T-cell (primary cell): Measurements from ENCODE around the gene PCBP3. TPM values are rescaled to one million over a fixed set of nuclear protein-coding genes. Genes with fewer than 3 reads are reported as not detected.
"Not testable (repeated sequence)": the region's sequence is repeated elsewhere in the genome, so short reads cannot be mapped to it uniquely, and the experiment has no call there.

Source experiments
- ATAC-seq, 4 experiments: fragments of 200-7000 bp in 3 of 4; fragments of 150-1000 bp in 1 of 4; cut with Tn5 transposase; replicated peaks in 1 of 4; 1 replicate in 3 of 4; 2 replicates in 1 of 4; pipeline ENCODE4 v1.10.0; 2021; ENCODE audit warnings: moderate library complexity in 3 of 4, mild to moderate bottlenecking in 2 of 4, moderate number of reproducible peaks in 1 of 4
- CTCF ChIA-PET, 2 donors: fragments of 300-600 bp; sonication (Branson Sonifier 250); formaldehyde crosslinking; loops; one replicate each; lab custom pipeline; 2022; ENCODE audit warnings: antibody characterized with exemption in 2 of 2; lab: Charles Lee
- POLR2A ChIA-PET, 2 donors: fragments of 300-600 bp; sonication (Branson Sonifier 250); formaldehyde crosslinking; loops; one replicate each; lab custom pipeline; 2022; ENCODE audit warnings: antibody characterized with exemption in 2 of 2; lab: Charles Lee
- DNase-seq, 35 experiments: peaks; one replicate each; pipeline versions ENCODE4 v3.0.0 to v3.0.0-alpha.2; 2013 to 2023
- H3K27ac ChIP-seq: one replicate; pipeline ENCODE4 v1.5.1; 2013; ENCODE audit warnings: low read length
- H3K27me3 ChIP-seq, 2 experiments: replicated peaks in 1 of 2; 1 replicate in 1 of 2; 2 replicates in 1 of 2; pipeline versions ENCODE4 v1.6.1 to v1.7.0; 2013; ENCODE audit warnings: low read length in 1 of 2, mixed read lengths in 1 of 2; ENCODE audit not compliant: control insufficient read depth in 2 of 2, insufficient read depth in 2 of 2; ENCODE audit errors: extremely low read depth in 1 of 2
- H3K36me3 ChIP-seq, 2 donors: 1 replicate in 1 of 2; 2 replicates in 1 of 2; pipeline versions ENCODE4 v1.6.1 to v1.7.0; 2013; ENCODE audit warnings: low read length in 1 of 2; ENCODE audit not compliant: control insufficient read depth in 2 of 2, insufficient read depth in 1 of 2; ENCODE audit errors: extremely low read depth in 1 of 2
- H3K4me1 ChIP-seq, 2 experiments: 1 replicate in 1 of 2; 2 replicates in 1 of 2; pipeline versions ENCODE4 v1.6.1 to v1.7.0; 2013; ENCODE audit warnings: low read length in 2 of 2, mixed read lengths in 1 of 2; ENCODE audit not compliant: insufficient read depth in 2 of 2, control insufficient read depth in 1 of 2; ENCODE audit errors: extremely low read depth in 1 of 2
- H3K4me3 ChIP-seq, 2 donors: 1 replicate in 1 of 2; 2 replicates in 1 of 2; pipeline versions ENCODE4 v1.5.1 to v1.7.0; 2013; ENCODE audit warnings: mild to moderate bottlenecking in 2 of 2, low read length in 1 of 2, moderate library complexity in 1 of 2; ENCODE audit not compliant: control insufficient read depth in 1 of 2; ENCODE audit errors: extremely low read depth in 1 of 2
- H3K9me3 ChIP-seq: 2 replicates; pipeline ENCODE4 v1.7.0; 2013
- H3K27ac Mint-ChIP-seq, 2 donors: one replicate each; pipeline ENCODE4 v1.8.0; 2020 to 2021; ENCODE audit warnings: mild to moderate bottlenecking in 2 of 2, mixed read lengths in 2 of 2
- H3K27me3 Mint-ChIP-seq, 2 donors: one replicate each; pipeline ENCODE4 v1.8.0; 2021 to 2022; ENCODE audit warnings: mixed read lengths in 2 of 2
- H3K36me3 Mint-ChIP-seq: one replicate; pipeline ENCODE4 v1.8.0; 2021; ENCODE audit warnings: mixed read lengths
- H3K4me1 Mint-ChIP-seq, 3 donors: one replicate each; pipeline ENCODE4 v1.8.0; 2020 to 2022; ENCODE audit warnings: mixed read lengths in 3 of 3, mild to moderate bottlenecking in 1 of 3
- H3K4me3 Mint-ChIP-seq, 3 donors: one replicate each; pipeline ENCODE4 v1.8.0; 2020 to 2022; ENCODE audit warnings: mild to moderate bottlenecking in 3 of 3, mixed read lengths in 3 of 3, moderate library complexity in 3 of 3
- H3K9me3 Mint-ChIP-seq, 3 donors: one replicate each; pipeline ENCODE4 v1.8.0; 2020 to 2022; ENCODE audit warnings: mixed read lengths in 3 of 3
- WGBS: methylation state at CpG from one replicate; pipeline ENCODE4 v1.1.5; 2013; ENCODE audit warnings: missing lambda C conversion rate; ENCODE audit not compliant: insufficient coverage; 5-methylcytosine and 5-hydroxymethylcytosine counted together
- total RNA-seq, 35 experiments: library from RNA in 6 of 35; stranded (reverse) in 6 of 35; fragments of 120-200 nt in 1 of 35; gene quantifications; one replicate each; pipeline versions ENCODE4 v1.2.1 to v1.2.4 and lab custom pipeline; 2013 to 2026

The PCBP3 gene
- total RNA-seq, 5 donors from 2014 or later (not counting 1 experiment from before 2014, with no cell fraction given), result 1.5 to 4.2 (median 2.8) TPM

DNA sequence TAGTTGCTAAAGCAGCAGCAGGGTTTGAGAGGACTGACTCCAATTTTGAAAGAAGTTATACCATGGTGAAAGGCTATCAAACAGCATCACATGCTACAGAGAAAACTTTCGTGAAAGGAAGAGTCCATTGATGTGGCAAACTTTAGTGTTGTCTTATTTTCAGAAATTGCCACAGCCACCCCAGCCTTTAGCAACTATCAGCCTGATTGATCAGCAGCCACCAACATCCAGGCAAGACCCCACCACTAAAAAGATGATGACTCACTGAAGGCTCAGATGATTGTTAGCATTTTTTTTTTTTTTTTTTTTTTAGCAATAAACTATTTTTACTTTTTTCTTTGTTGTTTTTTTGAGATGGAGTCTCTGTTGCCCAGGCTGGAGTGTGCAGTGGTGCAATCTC, 35.3 kb downstream of the PCBP3 start:
- H3K4me1 Mint-ChIP-seq, result not testable (repeated sequence)

DNA sequence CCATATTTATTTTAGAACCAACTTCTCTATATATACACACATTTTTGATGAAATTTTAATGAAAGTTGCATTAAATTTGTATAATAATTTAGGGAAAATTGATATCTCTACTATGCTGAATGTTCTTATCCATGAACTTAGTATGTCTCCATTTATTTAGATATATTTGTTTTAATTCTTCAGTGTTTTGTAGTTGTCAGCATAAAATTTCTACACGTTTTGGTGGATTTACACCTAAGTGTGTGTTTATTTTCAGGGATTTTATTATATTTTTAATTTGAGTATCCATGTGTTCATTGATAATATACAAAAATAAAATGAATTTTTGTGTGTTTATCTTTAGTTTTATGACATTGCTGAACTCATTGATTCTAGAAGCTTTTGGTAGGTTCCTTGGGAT, 36.7 kb downstream of the PCBP3 start:
- no CpG with 5 or more reads among the region's 1 CpG for WGBS
- H3K36me3 Mint-ChIP-seq, result no peaks in the 10 kb centered on the region
- H3K27me3 Mint-ChIP-seq, result peaks cover 4 to 15% of the 10 kb centered on the region in 2 donors
- H3K27me3 ChIP-seq, result no peaks in the 10 kb centered on the region
- H3K9me3 Mint-ChIP-seq, result no peaks in the 10 kb centered on the region
- peaks cover 0 to 2% (median 0%) of the 10 kb centered on the region in 3 donors for H3K4me1 Mint-ChIP-seq
- no peak overlapping the region for H3K27ac ChIP-seq
- no peak for ATAC-seq
- H3K4me1 ChIP-seq, result no peaks in the 10 kb centered on the region
- ChIA-PET CTCF (no interaction called here), POLR2A (no interaction called here)
- H3K9me3 ChIP-seq, result no peaks in the 10 kb centered on the region
- DNase-seq, result no peak
- H3K4me3 ChIP-seq, result no peak overlapping the region
- H3K36me3 ChIP-seq, result no peaks in the 10 kb centered on the region
- no peak overlapping the region for H3K27ac Mint-ChIP-seq
- H3K4me3 Mint-ChIP-seq, result no peak overlapping the region

More for the DNA sequence above, 35.3 kb downstream of the PCBP3 start:
- H3K27me3 Mint-ChIP-seq, result peaks cover 4 to 13% of the 10 kb centered on the region in 2 donors
- H3K36me3 ChIP-seq, H3K4me1 ChIP-seq, H3K4me3 Mint-ChIP-seq, H3K27ac Mint-ChIP-seq, POLR2A ChIA-PET, H3K4me3 ChIP-seq, H3K27ac ChIP-seq, CTCF ChIA-PET, H3K36me3 Mint-ChIP-seq, H3K9me3 Mint-ChIP-seq, H3K9me3 ChIP-seq, DNase-seq, H3K27me3 ChIP-seq: not testable (repeated sequence)
- no CpG with 5 or more reads among the region's 1 CpG for WGBS
- ATAC-seq, result peak in 1 of 4 experiments; percentile 29

DNA sequence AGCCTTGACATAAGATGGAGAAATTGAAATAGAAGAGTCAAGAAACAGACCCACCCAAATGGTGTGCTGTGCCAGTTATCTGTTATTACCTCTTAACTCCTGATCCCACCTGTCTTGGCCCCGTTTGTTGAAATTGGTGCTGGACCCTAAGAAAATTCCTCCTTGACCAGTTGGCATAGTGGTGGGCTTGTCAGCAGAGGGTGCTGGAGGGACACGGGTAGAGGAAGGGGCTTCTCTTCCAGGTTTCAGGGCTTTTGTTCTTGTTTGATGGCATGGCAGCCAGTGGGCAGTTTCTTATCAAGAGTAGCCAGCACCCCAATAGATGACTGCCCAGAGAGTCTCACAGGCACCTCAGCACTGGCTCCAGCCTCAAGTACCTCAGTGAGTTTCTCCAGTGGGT, 51.6 kb downstream of the PCBP3 start:
- Mint-ChIP-seq H3K27ac (no peak overlapping the region), H3K36me3 (peaks cover 2% of the 10 kb centered on the region), H3K4me3 (no peak overlapping the region), H3K27me3 (no peaks in the 10 kb centered on the region), H3K4me1 (peaks cover 20 to 21% (median 20%) of the 10 kb centered on the region in 3 donors), H3K9me3 (peaks cover 0 to 3% (median 2%) of the 10 kb centered on the region in 3 donors)
- Histone ChIP-seq H3K9me3 (no peaks in the 10 kb centered on the region), H3K4me3 (no peak overlapping the region), H3K36me3 (no peaks in the 10 kb centered on the region), H3K27me3 (no peaks in the 10 kb centered on the region), H3K27ac (no peak overlapping the region), H3K4me1 (peaks cover 2 to 9% of the 10 kb centered on the region in 2 experiments)
- CTCF ChIA-PET, result no interaction called here
- DNase-seq, result no peak
- WGBS, result 60% methylated on average over 1 of the region's 2 CpGs
- ATAC-seq, result no peak
- POLR2A ChIA-PET, result no interaction called here

DNA sequence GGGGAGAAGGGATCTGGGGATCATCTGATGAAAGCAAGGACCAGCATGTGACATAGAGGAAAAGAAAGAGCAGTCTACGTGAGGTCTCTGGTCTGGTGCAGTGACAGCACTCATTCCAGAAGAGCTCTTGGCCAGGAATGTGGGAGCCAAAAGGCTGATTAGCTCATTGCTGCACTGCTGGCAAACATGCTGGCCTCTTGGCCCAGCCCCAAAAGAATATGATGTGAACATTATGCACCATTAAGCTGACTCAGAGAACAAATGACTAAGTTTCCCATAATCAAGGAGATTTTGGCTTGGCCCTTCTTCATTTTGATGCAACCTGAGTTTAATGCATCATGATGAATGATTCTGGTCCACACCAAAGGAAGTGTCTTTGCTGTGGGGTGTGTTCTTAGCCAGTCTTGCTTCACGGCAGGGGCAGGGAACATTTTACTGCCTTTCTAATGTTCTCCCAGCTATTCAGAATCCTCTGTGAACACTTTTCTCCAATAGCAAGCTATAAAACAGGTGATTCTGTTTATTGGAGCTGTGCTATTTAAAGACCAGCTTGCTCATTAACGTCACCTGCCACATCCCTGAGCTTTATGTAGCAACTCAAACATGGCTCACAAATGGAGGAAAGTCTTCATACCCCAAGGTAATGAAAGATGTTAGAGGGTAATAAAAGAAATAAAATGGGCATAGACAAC, 55.1 kb downstream of the PCBP3 start:
- Mint-ChIP-seq H3K9me3 (peaks cover 0 to 3% (median 2%) of the 10 kb centered on the region in 3 donors), H3K36me3 (peaks cover 2% of the 10 kb centered on the region), H3K4me1 (peaks cover 23 to 26% (median 25%) of the 10 kb centered on the region in 3 donors), H3K27me3 (no peaks in the 10 kb centered on the region), H3K27ac (peak overlapping the region in 1 of 2 donors; percentile 52), H3K4me3 (peak overlapping the region in 1 of 3 donors; percentile 35)
- peaks cover 0 to 3% of the 10 kb centered on the region in 2 experiments for H3K27me3 ChIP-seq
- no peaks in the 10 kb centered on the region for H3K9me3 ChIP-seq
- H3K4me1 ChIP-seq, result peaks cover 2 to 9% of the 10 kb centered on the region in 2 experiments
- H3K4me3 ChIP-seq, result no peak overlapping the region
- CTCF ChIA-PET, result no interaction called here
- POLR2A ChIA-PET, result no interaction called here
- DNase-seq, result no peak
- H3K36me3 ChIP-seq, result no peaks in the 10 kb centered on the region
- ATAC-seq, result no peak
- no peak overlapping the region for H3K27ac ChIP-seq
- 85% methylated on average over 1 of the region's 3 CpGs for WGBS

DNA sequence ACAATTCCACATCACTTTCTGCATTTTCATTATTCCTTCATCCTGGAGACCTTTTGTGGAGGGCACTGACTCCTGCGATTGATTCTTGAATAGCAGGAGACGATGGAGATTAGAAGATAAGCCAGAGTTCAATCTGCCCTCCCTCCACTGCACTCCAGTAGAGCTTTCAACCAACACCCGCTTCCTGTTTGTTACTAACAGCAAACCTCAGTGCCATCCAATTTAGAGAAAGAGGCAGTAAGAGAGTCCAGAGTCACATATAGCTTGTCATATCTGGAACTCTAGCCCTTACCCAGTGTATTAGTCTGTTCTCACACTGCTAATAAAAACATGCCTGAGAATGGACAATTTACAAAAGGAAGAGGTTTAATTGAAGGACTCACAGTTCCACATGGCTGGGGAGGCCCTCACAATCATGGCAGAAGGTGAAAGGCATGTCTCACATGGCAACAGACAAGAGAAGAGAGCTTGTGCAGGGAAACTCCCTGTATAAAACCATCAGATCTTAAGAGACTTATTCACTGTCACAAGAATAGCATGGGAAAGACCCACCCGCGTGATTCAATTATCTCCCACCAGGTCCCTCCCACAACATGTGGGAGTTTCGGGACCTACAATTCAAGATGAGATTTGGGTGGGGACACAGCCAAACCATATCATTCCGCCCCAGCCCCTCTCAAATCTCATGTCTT, 55.9 kb downstream of the PCBP3 start:
- no peaks in the 10 kb centered on the region for H3K9me3 ChIP-seq
- Mint-ChIP-seq H3K36me3 (peaks cover 2% of the 10 kb centered on the region), H3K9me3 (peaks cover 0 to 3% (median 2%) of the 10 kb centered on the region in 3 donors), H3K27me3 (no peaks in the 10 kb centered on the region), H3K4me1 (peaks cover 23 to 26% (median 25%) of the 10 kb centered on the region in 3 donors), H3K27ac (peak overlapping the region; percentile 37 to 52), H3K4me3 (peak overlapping the region in 1 of 3 donors; percentile 35)
- no peak overlapping the region for H3K27ac ChIP-seq
- H3K36me3 ChIP-seq, result no peaks in the 10 kb centered on the region
- POLR2A ChIA-PET, result interaction anchor here in 1 of 2 donors (0.5 kb wide), 1 partner anchor 38 kb away, joined by 5 read pairs; no protein-coding TSS in a partner anchor
- WGBS, result no CpG with 5 or more reads among the region's 7 CpGs
- no peak overlapping the region for H3K4me3 ChIP-seq
- ATAC-seq, result peak; percentile 83 to 94 (median 89)
- peaks cover 2 to 9% of the 10 kb centered on the region in 2 experiments for H3K4me1 ChIP-seq
- H3K27me3 ChIP-seq, result peaks cover 0 to 3% of the 10 kb centered on the region in 2 experiments
- CTCF ChIA-PET, result no interaction called here
- peak in 3 of 35 experiments; percentile 2 to 17 (median 6) for DNase-seq

DNA sequence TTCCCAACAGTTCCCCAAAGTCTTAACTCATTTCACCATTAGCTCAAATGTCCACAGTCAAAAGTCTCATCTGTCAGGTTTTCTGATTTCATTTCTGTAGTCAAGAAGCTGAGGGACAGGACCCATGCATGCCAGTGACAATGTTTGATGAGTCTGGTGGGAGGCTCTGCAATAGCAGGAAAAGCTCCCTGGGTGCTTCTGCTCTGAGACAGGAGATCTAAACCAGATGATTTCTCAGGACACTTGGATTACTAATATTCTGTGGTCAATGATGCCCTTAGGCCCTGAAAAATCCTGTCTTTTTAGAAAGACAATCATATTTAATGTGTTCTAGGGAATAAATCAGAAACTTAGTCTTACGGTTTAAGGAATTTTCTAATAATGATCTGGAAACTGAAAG, 56.4 kb downstream of the PCBP3 start:
- Histone ChIP-seq H3K27ac (no peak overlapping the region), H3K4me3 (no peak overlapping the region), H3K27me3 (peaks cover 0 to 3% of the 10 kb centered on the region in 2 experiments), H3K4me1 (peaks cover 2 to 9% of the 10 kb centered on the region in 2 experiments), H3K9me3 (no peaks in the 10 kb centered on the region), H3K36me3 (no peaks in the 10 kb centered on the region)
- Mint-ChIP-seq H3K27me3 (no peaks in the 10 kb centered on the region), H3K27ac (no peak overlapping the region), H3K36me3 (peaks cover 2% of the 10 kb centered on the region), H3K4me3 (peak overlapping the region in 1 of 3 donors; percentile 35), H3K4me1 (peaks cover 23 to 26% (median 25%) of the 10 kb centered on the region in 3 donors), H3K9me3 (peaks cover 0 to 3% (median 2%) of the 10 kb centered on the region in 3 donors)
- ATAC-seq, result no peak
- POLR2A ChIA-PET, result interaction anchor here in 1 of 2 donors (0.5 kb wide), 1 partner anchor 38 kb away, joined by 5 read pairs; no protein-coding TSS in a partner anchor
- CTCF ChIA-PET, result no interaction called here
- 100% methylated on average over 1 of the region's 1 CpG for WGBS
- no peak for DNase-seq
